HG02588 (cell line): Measurements from ENCODE around the gene IFT25.

Source experiments
- ATAC-seq: cut with Tn5 transposase; IDR thresholded peaks from one replicate; pipeline ENCODE4 v1.9.1; 2021; ENCODE audit warnings: mild to moderate bottlenecking, moderate library complexity; ENCODE audit not compliant: unreplicated experiment

IFT25 gene

DNA sequence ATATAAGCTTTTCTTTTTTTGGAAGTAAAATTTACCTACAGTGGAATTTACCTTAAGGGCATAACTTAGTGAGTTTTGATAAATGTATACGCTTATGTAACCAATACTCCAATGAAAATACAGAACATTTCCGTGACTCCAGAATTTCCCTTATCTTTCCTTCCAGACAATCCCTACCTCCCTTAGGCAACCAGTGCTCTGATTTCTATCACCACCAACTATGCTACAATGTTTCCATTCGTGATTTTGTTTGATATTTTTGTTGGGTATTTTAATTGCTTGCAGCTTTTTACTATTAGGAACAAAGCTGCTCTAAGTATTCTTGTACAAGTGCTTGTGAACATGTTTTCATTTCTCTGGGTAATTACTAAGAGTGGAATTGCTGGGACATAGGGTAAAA, 14.6 kb downstream of the IFT25 start:
- ATAC-seq, result no peak

DNA sequence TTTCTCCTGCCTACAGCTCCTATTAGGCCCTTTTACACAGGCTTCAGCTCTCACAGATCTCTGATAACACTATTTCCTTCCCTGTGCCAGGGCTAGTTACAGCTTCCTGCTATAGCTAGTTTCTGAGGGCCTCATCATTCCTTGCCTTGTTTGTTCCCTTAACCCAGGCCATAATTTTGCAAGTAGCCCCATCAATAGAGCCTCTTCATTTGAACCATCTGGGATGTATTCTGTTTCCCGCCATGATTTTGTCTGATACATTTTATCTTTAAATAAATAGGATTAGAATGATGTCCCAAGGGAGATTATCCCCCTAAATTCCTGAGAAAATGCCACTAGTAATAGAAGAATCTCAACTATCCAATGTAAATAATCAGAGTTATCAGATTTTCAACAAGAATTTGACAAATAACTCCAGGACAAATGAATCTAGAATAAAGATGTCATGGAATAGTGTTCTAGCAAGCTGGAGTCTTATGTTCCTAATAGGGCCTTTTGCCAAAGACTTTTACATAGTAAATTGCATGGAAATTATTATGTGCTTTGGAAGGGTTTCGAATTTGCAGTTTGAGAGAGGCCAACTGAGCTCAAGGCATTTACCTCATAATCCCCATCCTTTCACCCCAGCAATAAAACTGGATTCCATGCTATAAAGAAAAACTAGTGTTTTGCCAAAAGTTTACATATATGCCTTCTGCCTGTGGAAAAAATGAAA, 16.1 kb downstream of the IFT25 start:
- no peak for ATAC-seq

DNA sequence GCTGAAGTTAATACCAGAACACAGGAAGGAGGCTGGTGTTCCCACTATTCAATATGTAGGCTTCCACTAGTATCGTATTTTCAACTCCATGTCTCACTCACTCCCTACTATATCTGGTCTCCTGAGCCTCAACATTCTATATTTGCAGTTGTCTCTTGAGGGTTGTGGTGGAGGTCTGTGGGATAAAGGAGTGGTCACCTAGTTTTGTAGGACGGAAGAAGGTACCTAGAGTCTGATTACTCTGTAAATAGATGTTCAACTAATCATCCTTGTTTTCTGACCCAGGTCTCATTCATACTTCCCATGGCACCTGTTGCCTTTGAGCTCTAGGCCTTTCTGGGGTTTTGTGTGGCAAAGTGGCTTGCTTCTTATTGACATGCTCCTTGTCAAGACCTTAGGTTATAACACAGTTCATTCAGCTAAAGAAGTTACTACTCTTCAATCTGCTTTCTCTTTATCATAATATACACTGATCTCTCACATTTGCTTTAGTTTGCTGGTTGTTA, 18.1 kb downstream of the IFT25 start:
- ATAC-seq, result no peak

DNA sequence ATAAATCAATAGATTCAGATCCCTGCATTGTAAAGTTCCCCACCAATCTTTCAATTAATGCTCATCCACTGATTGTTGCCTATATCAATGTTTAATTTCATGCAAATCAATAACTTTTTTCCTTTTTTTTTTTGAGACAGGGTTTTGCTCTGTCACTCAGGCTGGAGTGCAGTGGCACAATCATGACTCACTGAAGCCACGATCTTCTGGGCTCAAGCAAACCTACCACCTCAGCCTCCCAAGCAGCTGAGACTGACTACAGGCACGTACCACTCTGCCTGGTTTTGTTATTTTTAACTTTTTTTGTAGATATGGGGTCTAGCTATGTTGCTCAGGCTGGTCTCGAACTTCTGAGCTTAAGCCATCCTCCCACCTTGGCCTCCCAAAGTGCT, 25.8 kb downstream of the IFT25 start:
- ATAC-seq, result no peak

DNA sequence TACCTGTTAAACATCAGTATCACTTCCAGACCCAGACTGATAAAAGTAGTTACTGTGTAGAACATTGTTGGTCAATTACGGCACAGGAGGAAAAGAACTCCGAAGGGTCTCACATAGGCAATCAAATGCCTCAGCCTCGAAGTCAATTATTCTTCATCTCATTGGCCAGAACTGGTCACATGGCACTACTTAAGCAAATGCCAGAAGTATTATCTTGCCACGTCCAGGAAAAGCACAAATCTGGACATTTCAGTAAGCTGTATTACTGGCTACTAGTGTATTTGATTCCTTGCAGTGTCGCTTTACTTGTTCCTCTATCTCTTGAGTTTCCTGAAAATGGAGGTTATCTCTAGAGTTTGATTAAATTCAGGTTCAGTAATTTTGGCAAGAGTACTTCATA, 27.2 kb downstream of the IFT25 start:
- no peak for ATAC-seq

GRCh38 chr1:53913352-53914033, 32.0 kb downstream of the IFT25 start:
- no peak for ATAC-seq

GRCh38 chr1:53911442-53911841, 34.1 kb downstream of the IFT25 start:
- no peak for ATAC-seq

DNA sequence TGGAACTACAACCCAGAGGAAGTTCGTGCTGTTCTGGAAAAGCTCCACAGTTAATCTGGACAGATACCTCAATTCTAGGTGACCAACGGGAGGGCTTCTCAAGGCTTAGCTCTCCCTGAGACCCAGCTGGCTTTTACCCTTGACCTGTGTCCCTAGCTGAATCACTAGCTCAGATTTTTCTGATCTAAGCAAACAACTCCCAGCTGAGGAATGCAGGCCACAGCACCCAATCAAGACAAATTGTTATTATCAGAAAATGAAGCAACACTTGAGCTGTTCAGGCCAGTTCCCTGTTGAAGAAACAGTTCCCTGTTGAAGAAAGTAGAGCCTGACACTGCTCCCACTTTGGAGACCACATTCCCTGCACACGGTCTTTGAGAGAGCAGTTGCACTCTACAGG, 35.6 kb downstream of the IFT25 start:
- no peak for ATAC-seq

DNA sequence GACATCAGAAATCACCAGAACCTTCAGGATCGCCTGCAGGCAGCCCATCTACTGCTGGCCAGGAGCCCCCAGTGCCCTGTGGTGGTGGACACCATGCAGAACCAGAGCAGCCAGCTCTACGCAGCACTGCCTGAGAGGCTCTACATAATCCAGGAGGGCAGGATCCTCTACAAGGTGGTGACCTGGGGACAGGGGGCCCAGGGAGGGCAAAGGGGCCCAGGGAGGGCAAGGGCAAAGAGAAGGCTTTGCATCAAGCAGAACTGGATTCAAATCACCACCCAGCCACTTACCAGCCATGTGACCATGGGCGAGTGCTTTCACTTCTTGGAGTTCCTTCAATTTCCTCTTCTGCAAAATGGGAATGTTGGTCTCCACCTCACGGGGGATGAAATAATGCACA, 39.4 kb downstream of the IFT25 start:
- ATAC-seq, result no peak

DNA sequence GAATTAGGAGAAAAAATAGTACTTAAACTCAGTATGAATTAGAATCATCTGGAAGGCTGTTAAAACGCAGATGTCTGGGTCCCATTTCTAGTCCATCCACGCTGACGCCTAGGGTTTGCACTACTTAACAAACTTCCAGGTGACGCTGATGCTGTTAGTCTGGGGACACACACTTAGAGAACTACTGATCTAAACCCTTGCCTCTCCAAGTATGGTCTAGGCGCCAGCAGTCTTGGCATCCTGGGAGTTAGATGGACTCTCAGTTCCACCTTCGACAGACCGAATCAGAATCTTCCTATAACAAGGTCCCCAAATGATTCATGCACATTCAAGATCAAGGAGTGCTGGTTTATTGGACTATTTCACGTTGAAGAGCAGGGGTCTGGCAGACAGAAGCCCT, 40.0 kb downstream of the IFT25 start:
- ATAC-seq, result no peak

DNA sequence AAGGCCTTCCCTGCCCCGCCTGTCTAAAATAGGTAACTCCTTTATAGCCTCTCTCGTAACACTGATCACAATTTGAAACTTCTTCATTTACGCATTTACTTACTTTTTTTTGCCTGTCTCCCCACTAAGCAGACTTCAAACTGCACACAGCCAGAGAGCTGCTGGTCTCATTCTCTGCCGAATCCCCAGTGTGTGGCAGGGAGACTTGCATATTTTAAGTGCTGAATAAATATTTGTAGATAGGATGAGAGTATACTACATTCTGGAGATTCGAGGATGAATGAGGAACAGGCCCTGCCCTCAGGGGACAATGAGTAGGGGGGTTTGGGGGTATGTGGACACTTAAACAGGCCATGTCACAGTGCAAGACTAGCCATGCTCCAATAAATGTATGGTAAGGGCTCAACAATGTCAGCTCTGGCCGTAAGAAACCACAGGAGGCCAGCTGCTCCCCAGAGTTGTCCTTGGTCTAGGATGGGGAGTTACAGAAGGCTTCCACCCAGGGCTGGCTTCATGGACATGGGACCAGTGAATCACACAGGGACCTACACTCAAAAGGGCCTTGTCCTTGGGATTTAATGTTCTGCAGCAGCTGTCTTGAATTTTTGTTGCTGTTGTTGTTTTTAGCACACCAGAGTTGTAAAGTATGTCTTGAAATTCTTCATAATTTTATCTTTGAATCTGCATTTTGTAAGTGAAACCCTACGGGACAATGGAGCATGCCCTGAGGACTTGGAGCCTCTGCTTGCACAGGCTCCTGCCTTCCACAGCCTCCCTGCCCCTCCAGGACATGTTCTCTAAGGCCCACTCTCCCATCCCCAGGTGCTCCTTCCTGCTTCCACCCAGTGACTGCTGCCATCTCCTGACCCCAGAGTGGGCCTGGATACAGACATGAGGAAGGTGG, 43.0 kb downstream of the IFT25 start:
- ATAC-seq, result no peak

DNA sequence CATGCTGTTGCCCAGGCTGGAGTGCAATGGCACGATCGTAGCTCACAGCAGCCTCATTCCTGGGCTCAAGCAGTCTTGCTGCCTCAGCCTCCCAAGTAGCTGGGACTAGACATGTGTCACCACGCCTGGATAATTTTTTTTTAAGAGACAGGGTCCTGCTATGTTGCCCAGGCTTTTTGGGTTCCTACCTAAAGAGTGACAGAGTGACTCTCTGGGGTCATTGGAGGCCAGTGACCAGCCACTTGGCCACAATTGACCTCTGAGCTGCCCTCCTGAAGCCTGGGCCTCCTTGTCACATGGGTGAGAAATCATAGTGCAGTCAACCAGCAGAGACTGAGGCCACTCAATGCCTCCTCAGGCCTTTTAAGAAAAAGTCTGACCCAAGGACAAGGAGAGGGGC, 45.8 kb downstream of the IFT25 start:
- ATAC-seq, result no peak

DNA sequence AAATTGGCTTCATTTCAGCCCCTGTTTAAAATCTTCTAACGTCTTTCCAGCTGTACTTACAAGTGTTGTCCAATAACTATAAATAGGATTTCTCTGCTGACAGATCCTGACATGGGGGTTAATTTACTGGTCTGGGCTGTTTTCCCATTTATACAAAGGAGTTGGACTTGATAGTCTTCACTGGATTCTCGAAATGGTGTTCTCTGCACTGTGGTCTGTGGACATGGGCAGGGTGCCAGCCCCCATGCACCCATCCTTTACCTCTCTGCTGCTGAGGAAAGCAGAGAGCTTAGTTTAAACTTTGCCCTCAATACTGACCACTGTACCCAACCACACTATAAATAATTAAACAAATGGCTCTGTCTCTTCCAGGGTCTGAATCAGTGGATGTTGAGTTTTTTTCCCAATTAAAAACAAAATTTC, 46.3 kb downstream of the IFT25 start:
- no peak for ATAC-seq

DNA sequence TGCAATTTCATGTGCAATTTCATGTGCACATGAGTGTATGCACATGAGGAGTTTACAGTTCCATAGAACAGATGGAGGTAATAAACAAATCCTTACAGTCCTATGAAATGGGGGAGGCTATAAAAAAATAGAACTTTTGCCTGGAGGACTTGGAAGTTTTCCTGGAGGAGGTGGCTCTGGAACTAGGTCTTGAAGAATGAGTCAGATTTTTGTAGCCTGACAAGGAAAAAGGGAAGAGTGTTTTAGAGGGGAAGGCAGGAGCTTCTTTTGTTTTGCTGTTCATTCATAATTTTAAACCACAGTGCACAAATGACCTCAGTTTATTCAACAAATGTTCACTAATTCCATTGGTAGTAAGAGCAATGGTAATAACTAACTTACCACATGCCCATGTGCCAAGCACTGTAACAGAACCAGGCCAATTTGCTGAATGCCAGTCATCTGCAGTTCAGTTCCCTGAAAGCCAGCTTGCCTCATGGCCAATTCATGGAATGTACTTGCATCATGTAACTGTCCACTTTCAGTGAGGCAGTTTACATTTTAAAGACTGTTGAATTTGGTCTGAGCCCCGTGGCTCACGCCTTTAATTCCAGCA, 48.8 kb downstream of the IFT25 start:
- no peak for ATAC-seq

- no peak for ATAC-seq
Measured at GRCh38 chr1:53895421-53895820, 50.1 kb downstream of the IFT25 start.

DNA sequence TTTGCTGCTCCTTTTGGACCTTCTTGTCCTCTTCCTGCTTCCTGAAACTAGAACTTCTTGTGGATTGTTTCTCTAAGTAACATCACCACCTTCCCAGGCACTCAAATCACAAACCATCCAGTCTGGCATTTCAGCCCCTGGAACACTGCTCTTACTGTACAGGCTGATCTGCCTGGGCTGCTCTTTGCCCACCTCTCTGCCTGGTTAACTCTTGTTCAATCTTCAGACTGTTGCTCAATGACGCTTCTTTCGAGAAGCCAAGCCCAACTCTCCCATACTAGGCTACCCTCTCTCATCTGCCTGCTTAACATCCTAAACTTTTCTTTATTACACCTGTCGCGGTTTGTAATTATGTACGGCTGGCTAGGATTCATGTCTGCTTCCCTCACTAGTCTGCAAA, 50.9 kb downstream of the IFT25 start:
- ATAC-seq, result no peak

- no peak for ATAC-seq
Measured at GRCh38 chr1:53893999-53894636, 51.4 kb downstream of the IFT25 start, which contains the start of gene DIO1. TSS of gene DIO1 (plus strand) at chr1:53894187. CDS start at chr1:53894211, 24 bp downstream.

DNA sequence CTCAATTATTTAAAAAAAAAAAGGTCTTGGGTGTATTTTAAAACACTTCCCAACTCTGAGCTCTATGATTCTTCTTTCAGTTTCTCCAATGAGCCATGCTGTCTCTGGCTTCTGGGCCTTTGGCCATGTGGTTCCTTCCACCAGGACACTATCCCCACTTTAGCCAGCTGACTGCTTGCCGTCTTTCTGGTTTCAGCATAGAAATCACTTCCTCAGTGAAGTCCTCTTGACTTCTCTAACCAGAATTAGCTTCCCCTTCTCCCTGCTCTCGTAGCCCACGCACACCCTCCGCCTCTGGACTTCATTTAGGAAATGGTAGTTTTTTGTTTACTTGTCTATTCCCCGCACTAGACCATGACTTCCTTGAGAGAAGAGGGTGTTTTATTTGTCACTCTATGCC, 52.6 kb downstream of the IFT25 start:
- no peak for ATAC-seq

DNA sequence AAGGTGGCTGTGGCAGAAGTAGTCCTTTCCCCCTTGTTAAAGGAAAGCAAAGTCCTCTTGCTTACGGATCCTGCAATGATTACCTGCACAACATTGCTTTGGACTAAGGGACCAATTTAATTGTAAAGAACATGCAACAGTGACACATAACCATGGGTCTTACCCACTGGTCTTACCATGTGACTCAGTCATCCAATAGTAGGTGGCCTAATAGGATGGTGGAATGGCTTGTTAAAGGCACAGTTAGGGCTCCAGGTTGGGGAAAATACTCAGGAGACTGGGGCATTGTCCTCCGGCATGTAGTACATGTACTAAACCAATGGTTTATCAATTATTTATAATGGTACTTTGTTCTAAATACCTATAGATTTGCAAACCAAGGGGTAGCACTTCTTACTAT, 53.8 kb downstream of the IFT25 start:
- no peak for ATAC-seq

DNA sequence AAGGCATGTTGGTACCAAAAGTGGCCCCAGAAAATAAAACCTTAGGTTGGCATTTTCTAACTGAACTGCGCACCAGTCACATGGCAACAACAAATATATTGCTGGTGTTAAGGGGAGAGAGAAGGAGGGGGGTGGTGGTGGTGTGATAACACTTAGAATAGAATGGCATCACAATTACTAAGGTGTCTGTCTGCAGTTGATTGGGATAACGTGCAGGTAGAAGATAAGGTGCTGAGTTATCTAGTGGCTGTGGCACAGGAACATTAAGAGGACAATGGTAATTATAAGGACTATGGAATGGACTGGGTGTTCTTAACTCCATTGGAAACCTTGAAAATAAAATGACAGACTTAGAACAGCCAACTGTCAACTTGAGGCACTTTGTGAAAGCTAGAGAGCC, 54.5 kb downstream of the IFT25 start:
- ATAC-seq, result no peak

- ATAC-seq, result no peak
Measured at GRCh38 chr1:53890522-53890941, 55.0 kb downstream of the IFT25 start.
